Kidney tubule cell (primary cell): ENCODE data around the gene MUL1.
"Not testable (repeated sequence)": the region's sequence is repeated elsewhere in the genome, so short reads cannot be mapped to it uniquely, and the experiment has no call there.

ENCODE experiments used
- DNase-seq: peaks from one replicate; pipeline ENCODE4 v3.0.0-alpha.2; 2018; ENCODE audit warnings: low spot score

MUL1 gene, protein sequence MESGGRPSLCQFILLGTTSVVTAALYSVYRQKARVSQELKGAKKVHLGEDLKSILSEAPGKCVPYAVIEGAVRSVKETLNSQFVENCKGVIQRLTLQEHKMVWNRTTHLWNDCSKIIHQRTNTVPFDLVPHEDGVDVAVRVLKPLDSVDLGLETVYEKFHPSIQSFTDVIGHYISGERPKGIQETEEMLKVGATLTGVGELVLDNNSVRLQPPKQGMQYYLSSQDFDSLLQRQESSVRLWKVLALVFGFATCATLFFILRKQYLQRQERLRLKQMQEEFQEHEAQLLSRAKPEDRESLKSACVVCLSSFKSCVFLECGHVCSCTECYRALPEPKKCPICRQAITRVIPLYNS

DNA sequence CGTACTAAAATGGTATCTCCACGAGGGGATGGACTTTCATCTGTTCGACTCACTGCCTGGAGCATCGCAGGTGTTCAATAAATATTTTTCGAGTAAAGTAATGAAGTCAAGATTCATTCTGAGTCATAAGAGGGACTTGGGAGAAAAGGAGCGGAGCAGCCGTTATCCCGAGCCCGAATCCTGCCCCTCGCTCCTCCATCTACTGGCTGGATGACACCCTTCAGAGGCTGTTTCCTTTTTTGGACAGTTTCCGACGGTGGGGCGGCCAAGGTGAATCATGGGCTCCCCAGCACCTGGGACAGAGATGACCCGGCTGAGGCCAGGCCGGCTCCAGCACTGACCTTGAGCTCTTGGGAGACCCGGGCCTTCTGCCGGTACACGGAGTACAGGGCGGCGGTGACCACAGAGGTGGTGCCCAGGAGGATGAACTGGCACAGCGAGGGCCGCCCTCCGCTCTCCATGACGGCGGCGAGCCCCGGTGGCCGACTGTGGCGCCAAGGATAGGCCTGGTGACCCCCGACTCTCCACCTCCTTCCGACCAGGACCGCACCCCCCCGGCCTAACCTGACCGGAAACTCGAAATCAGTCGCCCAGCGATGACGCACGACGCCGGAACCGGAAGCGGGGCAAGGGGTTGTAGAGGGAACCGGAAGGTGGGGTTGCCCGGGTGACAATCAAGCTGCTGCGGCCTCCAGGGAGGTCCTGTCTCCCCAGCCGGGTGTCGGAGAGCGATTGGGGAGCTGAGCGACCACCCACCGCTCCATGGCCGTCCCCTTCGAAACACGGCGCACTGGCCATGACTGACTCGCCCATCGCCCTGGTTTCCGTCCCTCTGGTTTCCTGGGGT is at the start of gene MUL1:
Gene MUL1 (minus strand): TSS at position 588 of the 847 bp plus-strand sequence. CDS start 127 bp downstream, at position 461.
- DNase-seq: peak; percentile 94

DNA sequence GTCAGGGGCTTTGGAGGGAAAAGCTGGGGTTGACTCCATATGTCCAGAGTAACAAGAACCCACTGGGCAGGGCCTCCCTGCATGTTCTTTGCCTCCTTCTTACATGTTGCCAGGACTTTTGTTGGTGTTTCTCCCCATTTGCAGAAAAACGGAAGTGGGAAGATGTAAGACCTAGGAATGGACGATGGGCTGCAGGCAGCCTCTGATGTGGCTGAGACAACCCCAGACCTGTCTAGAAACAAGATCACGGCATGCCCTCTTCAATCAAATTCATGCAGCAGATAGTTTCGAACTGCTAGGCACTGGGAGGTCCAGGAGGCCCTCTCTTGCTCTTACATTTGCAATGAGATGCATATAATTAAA is 47.8 kb upstream of the MUL1 start:
- no peak for DNase-seq

DNA sequence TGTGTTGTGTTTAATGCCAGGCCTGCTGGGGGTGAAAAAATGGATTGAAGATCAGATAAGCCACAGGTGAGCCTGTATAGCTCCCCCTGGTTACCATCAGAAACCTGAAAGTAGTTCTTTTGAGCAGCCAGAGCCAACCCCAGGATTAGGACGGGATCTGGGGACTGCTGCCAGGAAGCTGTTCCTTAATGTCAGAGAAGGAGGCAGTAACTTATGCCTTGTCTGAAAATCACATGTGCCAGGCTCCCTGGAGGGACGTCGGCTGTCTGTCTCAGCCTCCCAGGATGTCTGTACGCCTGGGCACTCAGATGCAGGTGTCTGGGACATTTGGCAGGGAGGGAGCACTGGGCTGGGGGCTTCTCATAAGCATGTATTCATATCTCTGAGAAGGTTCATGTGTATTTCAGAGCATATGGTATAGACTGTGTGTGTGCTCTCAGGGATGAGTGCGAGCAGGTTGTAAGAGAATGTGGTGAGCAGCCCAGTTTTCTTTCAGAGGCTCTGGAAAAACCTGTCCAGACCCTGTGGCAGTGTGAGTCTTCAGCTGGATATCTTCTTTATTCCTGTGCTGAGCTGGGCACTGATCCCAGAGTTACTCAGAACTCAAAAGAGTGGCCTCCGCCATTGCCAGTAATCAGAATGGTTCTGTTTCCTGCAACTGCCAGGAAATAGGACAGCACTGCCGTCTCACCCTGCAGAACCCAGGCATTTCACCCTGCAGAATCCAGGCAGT is 47.2 kb upstream of the MUL1 start:
- DNase-seq: no peak

DNA sequence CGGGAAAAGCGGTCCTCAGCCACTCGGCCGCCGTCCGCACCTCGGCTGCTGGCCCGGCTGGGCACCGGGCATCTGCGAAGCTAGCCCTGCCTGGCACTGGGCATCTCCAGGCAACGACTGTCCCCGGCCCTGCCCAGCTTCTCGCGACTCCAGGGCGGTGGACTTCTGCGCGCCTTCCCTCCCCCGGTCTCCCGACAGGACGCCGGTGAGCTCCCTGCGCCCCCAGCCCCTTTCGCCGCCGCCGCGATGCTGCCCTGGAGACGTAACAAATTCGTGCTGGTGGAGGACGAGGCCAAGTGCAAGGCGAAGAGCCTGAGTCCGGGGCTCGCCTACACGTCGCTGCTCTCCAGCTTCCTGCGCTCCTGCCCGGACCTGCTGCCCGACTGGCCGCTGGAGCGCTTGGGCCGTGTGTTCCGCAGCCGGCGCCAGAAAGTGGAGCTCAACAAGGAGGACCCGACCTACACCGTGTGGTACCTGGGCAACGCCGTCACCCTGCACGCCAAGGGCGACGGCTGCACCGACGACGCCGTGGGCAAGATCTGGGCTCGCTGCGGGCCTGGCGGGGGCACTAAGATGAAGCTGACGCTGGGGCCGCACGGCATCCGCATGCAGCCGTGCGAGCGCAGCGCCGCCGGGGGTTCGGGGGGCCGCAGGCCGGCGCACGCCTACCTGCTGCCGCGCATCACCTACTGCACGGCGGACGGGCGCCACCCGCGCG is 44.9 kb upstream of the MUL1 start:
- DNase-seq: peak; percentile 22

DNA sequence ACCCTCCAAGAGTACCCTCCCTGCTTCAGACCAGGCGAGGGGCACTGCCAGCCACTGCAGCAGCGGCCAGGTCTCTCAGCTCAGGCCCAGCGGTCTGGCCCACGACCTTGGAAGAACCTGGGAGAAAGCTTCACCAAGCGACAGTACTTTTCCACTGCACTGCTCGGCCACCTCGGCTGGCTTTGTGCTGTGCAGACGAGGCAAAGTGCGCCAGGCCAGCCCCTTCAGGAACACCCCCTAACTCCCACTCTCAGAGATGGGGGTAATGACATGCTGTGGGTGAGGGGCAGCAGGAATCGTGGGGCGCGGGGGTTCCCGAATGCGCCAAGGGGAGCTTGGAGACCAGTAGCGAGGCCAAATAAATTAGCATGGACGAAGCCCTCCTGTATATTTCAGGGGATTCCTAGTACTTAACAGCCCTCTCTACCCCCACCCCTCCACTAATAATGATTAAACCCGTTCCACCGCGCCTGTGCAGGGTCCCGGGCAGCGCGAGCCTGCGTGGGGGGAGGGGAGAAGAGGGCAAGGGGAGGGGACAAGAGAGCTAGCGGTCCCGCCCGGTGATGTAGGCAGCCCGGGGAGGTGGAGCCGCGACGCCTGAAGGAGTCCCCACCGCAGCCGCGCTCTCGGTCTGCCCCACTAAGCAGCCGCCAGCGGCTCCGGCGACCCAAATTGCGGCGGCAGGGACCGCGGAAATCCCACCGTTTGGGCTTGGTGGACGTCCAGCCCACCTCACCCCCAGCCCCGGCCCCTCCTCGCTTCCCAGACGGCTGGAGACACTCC is 44.2 kb upstream of the MUL1 start, which contains the start of gene FAM43B:
Gene FAM43B (plus strand): TSS at position 629 of the 783 bp plus-strand sequence. CDS start 401 bp downstream, outside the sequence.
- peak; percentile 14 for DNase-seq

DNA sequence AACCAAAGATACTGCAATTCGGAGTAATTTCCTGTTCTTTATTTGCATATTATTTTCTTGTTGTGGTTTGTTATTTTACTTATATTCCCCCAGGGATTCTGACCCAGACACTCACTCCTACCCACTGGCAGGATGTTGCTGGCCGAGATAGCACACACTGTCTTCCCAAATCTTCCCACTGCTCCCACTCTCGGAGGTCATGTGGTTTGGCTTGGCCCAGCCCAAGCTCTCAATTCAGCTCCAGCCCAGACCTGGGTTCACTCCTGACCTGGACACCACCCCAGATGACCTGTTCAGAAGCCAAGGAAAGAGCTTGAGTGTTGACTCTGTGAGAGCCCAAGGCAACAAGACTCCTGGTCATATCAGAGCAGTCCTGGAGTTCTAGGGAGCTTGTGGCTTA is 43.2 kb upstream of the MUL1 start:
- no peak for DNase-seq

DNA sequence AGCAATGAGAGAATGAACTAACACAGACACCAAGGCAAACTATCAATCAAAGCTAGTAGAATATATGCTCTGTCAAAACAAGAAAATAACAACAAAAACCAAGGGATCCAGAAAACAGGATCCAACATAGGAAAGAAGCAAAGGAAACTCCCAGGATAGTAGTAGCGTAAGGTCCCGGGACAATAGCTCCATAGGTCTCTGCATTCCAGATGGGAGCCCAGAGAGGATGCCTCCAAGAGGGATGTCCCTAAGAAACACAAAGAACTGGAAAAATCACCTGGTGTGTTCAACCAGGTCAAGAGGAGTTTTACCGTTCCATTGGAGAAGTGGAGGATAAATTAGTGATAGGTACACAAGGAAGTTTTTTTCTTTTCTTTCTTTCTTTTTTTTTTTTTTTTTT is 38.7 kb upstream of the MUL1 start:
- no peak for DNase-seq

DNA sequence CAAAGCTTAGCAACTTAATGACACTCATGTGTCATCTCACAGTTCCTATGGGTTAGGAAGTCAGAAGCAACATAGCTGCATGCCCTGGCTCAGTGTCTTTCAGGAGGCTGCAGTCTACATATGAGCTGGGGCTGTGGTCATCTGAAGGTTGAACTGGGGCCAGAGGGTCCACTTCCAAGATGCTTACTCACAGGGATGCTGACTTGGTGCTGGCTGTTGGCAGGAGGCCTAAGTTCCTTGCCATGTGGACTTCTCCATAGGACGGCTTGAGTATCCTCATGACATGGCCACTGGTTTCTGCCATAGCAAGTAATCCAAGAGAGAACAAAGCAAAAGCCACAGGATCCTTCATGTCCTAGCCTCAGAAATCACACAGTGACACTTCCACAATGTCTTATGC is 32.3 kb upstream of the MUL1 start:
- DNase-seq: no peak

DNA sequence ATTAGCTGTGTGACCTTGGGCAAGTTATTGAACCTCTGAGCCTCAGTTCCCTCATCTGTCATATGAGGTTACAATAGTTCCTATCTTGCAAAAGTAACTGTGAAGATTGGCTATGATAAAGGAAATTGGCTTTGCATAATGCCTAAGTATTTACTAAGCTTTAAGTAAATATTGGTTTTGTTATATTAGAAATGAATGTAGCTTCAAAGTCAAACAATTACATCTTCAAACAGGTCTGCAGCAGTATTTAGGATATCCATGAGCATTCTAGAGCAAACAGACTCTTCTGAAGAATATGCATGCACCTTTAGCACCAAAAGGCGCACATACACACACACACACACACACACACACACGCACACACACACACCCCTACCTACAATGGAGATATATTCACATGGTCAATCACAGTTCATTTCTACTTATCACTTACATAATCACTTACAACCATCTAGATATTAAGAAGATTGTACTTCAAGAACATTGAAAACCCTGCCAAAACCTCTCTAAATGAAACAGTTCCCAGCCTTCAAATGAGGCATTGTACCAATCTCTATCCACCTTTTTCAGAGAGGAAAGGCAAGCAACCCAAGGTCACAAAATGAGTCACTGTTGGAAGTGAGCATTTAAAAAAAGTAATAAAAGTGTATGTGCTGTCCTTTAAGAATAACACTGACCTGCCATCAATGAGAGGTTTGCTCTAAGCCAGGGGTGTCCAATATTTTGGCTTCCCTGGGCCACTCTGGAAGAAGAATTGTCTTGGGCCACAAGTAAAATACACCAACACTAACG is 31.0 kb upstream of the MUL1 start:
- DNase-seq: no peak

DNA sequence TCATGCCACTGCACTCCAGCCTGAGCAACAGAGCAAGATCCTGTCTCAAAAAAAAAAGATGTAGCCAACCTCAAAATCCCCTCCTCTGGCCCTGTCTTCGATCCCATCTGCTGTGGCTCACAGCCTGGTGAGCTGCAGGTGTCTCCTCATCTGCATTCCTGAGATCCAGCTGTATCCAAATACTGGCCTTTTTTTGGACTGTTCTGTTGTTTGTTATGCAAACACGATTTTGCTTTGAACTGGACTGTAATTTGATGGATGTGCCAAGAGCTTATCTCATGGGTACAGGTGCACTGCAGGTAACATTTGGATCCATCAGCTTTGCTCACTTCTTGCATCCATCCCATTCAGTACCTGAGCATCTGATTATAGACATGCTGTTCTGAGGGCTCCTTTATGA is 30.3 kb upstream of the MUL1 start:
- DNase-seq: no peak

DNA sequence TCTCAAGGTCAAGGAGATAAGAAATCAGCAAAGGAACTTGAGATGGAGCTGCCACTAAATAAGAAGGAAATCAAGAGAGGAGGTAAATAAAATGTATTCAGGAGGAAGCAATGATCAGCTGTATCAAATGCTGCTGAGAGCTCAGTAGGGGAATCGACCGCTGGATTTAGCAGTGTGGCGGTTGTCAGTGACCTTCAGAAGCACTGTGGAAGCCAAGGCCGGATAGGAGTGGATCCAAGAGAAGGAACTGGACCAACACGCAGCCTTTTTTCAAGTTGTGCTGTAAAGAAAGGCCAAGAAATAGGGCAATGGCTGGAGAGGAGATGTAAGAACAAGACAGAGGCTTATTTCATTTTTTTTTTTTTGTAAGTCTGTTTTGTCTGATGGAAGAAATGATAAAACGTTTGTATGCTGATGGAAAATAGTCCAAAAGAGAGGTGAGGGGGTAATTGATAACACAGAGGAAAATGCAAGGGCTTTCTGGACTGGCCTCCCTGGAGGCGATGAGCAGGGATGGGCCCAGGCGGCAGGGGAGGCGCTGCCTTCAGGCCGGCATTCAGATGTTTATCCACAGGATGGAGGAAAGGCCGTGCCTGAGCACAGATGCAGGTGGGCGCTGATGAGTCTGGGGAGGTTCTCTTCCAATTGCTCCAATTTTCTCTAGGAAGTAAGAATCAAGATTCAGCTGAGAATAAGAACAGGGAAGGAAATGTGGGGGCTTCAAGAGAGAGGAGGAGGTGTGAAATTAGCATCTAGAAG is 26.9 kb upstream of the MUL1 start:
- no peak for DNase-seq

DNA sequence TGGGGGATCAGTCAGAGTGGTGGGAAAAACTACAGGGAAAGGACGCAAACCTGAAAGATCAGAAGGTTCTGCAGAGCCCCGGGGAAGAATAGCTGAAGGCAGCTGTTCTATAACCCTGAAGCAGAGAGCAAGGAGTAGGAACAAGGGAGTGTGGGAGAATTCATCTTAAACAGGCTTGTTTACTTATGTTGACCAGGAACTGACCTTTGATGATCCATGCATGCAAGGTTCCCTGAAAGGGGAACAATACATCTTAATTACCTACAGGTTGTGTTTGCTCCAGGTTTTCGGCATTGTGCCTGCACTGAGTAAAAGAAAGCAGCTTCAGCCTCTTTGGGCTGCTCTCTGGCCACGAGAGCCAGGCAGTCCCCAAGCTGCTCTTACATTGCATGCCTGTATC is 25.7 kb upstream of the MUL1 start:
- DNase-seq: no peak

DNA sequence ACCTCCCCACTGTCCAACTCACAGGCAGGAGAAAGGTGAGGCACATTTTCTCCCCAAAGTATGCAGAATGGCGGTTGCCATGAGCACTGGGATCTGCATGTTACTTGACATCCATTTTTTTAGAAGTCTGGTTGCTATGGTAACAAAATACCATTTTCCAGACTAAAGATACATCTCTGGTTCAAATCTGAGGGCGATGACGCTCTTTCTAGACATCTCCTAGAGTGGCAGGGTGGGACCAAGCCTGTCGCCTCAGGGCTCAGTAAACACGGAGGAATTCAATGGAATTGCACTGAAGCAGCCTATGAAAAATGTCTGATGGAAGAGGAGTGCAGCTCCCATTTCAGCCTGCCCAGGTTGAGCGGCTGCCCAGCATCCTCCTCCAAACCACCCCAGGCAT is 22.9 kb upstream of the MUL1 start:
- no peak for DNase-seq

DNA sequence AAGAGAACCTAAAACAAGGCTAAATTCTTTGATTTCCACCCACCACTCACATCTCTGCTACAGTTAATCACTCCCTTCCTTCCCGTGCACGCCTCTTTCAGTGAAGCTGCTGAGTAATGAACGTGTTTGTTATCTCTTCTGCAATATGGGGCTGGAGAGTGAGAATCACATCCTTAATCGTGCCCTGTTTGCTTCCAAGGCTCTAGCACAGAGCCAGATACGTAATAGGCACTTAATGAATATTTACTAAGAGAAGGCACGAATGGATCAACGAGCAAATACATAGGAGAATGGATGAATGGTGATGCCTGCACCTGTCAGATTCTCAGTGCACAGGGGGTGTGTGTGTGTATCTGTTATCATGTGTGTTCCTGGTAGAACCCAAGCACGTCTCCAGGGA is 22.4 kb upstream of the MUL1 start:
- DNase-seq: no peak

DNA sequence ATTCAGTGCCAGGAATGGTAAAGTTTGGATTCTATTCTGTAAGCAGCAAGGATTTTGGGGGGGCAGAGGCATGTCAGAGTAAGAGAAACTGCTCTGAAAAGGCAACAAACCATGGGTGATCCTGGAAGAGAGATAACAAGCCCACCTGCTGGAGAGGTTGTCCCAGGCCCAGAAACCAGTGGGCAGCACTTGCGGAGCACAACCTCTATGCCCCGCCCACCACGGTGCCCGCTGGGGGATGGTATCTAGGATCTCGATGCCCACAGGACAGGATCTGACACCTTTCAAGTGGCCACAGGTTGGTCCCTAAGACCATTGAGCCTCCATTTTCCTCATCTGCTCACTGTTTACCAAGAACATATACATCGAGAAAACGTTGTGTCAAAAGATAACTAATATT is 20.3 kb upstream of the MUL1 start:
- no peak for DNase-seq

DNA sequence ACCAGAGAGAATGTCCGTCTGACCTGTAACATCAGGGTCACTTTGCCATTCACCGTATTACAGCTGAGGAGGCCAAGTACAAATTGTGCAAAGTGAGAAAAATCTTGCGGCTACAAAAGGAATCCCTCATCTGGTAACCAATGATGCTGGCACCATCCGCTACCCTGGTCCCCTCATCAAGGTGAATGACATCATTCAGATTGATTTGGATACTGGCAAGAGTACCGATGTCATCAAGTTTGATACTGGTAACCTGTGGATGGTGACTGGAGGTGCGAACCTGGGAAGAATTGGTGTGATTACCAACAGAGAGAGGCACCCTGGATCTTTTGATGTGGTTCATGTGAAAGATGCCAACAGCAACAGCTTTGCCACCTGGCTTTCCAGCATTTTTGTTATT is 18.3 kb upstream of the MUL1 start:
- DNase-seq: no peak

DNA sequence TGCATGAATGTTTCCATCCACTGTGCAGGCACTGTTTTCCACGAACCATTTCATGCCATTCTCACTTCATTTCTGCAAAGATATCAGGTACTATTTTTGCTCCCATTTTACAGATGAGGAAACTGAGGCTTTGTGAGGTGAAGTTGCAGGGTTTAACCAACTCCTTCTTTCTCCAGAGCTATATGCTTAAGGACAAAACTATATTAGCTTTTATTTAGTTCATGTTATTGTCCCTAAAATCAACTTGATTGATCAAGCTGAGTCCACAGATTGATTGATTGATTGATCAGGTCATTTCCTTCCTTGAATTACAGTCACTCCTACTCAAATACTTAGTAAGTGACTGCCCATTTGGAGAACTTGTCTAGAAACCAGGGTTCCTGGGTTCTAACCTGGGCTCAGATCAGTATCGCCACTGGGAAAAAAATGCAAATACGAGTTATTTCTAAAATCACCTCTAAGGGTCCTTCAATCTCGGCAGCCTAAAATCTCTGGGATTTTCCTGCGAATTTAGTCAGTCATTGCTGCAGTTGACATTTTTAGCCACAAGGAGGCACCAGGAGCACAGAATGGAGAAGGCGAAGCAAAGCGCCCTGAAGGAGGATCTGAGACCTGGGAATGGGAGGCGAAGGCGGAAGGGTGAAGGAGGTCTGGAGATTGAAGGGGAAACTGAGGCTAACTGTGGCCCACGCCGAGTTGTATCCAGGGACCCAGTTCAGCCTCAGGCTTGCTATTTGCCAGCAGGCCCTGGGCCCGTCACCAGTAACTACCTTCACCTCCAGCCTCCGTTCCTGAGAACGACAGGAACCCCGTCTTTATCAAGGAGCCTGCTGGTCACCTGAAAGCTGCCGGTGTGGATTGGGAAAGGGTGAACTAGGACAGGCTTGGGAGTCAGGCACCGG is 14.3 kb upstream of the MUL1 start:
- DNase-seq: peak; percentile 76

DNA sequence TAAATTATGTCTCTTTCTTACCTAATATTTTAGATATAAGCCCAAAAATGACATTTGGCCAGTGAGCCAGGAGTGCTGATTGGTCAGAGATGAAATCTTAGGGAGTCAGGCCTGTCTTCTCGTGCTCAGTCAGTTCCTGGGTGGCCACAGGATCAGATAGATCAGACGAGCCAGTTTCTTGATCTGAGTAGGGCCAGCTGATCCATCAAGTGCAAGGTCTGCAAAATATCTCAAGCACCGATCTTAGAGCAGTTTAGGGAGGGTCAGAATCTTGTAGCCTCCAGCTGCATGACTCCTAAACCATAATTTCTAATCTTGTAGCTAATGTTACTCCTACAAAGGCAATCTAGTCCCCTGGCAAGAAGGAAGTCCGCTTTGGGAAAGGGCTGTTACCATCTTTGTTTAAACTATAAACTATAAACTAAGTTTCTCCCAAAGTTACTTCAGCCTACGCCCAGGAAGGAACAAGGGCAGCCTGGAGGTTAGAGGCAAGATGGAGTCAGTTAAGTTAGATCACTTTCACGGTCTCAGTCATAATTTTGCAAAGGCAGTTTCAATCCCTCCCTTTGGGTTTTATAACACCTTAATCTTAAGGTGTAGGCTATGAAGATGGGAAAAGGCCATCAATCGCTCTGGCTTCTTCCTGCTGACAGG is 11.8 kb upstream of the MUL1 start:
- DNase-seq: not testable (repeated sequence)
